NCI-H2081 treated with DMSO at 0.1 percent for 48 hours (cell line): Measurements from ENCODE around the gene WRAP73.

Experiments used
- DNase-seq: peaks from one replicate; lab custom pipeline; 2025; lab: John Stamatoyannopoulos, UW

The WRAP73 gene

DNA sequence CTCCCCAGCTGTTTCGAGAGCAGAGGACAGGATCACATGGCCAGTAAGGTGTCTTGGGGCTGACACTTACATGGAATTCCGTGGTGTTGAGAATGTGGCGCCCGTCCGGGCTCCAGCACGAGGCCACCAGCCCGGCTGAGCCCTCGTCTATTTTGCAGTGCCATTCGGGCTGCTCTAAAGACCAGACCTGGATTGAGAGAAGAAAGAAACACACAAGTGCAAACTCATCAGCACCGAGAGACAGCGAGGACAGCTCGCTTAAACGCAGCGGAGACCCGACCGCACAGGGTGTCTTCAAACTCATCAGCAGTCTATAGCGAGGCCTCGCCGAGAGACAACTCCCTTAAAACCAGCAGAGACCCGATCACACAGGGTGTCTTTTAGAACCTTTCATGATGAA is 3.3 kb downstream of the WRAP73 start:
- no peak for DNase-seq

DNA sequence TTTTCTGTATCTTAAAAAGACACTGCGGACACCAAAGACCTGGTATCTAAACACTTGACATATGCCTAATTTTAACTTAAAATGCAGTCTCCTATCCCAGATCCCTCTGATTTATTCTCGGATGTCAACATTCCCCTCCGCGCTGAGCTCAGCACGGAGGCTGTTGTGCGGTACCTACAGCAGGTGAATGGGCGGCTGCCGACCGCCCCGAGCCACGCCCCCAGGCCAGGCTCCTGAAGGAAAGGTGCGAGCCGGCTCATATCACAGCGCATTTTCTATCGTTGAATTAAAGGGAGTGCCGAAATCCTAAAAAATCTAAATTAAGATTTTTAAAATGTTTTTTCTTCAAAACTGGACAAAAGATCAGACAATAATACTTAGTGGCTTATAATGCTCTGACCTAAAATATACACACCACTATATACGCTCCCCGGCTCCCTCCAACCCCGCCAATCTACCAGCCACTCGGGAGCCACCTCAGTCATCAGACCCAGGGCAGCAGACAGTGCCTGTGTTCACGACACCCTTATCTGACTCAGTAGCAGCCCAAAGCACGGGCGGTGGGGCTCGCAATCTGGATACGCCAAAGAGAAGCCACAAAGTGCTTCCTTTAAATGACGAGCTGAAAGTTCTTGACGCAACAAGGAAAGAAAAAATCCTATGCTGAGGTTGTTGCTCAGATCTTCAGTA is 4.1 kb downstream of the WRAP73 start:
- DNase-seq = no peak

DNA sequence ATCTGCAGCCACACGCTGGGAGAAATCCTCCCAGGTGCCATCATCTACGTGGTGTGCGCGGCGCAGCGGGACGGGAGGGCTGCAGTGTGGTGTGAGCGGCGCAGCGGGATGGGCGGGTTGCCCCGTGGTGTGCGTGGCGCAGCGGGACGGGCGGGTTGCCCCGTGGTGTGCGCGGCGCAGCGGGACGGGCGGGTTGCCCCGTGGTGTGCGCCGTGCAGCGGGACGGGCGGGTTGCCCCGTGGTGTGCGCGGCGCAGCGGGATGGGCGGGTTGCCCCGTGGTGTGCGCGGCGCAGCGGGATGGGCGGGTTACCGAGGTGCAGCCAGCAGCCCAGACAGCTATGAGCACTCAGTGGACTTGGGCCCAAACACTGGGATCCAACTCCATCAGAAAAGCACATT is 4.7 kb downstream of the WRAP73 start:
- DNase-seq = no peak

DNA sequence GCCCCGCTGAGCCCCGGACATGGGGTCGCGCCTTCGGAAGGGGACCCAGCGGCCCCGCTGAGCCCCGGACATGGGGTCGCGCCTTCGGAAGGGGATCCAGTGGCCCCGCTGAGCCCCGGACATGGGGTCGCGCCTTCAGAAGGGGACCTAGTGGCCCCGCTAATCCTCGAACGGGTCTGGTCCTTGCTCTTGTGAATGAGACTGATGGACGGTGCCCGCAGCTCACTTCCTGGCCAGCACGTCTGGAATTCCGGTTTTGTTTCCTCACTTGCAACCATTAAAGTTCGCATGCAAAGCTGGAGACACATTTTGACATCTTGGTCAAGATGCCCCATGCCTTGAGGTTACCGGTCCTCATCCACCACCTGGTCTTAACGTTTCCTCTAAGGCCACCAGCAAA is 5.6 kb downstream of the WRAP73 start:
- no peak for DNase-seq

DNA sequence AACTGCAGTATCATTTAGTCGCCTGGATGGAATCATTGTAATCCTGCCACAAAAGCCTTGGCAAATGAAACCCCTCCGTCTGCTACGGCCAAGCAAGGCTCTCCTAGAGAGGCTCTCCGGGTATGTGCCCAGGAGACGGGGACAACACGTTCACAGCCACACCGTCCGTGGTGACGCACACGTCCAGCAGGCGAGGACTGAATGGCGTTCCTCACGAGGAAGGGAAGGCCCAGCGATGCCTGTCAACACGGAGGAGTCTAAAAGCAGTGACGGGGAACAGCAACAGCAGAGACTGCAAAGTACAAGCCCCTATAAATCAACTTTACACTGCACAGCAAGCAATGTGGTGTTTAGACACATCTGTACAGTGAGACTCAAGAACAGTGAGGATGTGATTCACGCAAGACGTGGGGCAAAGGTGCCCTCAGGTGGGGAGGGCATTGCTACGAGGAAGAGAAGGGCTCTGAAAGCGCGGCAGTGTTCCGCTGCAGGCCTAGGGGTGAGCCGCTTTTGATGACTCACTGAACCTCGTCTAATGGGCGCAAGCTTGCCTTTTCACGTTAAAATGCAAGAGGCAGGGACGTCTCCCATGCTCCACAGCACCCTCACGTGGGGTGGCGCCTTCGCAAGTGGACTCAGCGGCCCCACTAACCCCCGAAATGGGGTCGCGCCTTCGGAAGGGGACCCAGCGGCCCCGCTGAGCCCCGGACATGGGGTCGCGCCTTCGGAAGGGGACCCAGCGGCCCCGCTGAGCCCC is 6.8 kb downstream of the WRAP73 start:
- DNase-seq = no peak

DNA sequence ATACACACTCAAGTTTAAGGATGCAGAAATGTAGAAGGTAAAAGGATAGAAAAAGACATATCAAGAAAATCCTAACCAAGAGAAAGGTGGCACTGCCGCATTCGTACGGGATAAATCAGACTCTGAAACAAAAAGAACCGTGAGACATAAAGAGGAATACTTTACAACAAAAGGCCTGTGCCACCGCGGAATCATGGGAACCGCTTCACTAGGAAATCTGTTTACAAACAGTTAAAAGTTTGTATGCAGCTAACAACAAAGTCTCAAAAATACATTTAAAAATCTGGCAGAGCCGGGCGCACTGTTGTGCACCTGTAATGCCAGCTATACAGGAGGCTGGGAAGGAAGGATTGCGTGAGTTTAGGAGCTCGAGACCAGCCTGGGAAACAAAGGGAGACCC is 8.1 kb downstream of the WRAP73 start:
- no peak for DNase-seq

DNA sequence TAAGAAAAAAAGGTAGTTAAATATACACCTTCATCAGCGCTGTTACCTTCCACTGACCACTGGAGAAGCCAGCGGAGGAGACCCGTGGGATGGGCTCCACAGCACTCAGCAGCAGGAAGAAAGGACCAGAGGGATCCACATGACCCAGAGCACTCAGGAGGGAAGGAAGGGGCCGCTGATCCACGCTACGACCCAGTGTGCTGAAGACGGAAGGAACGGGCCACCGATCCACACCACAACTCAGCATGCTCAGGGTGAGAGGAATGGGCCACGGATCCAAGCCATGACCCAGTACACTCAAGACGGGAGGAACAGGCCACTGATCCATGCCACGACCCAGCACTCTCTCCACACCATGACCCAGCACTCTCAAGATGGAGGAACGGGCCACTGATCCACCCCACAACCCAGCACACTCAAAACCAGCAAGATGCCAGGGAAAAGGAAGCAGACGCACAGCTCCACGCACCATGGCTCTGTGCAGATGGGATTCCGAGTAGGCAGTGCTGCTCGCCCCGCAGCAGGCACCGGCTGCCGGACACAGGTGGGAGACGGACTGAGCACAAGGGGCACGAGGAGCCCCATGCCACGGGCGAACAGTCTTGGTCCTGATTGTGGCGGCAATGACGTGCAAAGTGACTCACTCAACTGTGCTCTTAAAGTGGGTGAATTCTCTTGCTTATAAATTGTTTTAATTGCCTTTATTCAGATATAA is 8.7 kb downstream of the WRAP73 start:
- no peak for DNase-seq

DNA sequence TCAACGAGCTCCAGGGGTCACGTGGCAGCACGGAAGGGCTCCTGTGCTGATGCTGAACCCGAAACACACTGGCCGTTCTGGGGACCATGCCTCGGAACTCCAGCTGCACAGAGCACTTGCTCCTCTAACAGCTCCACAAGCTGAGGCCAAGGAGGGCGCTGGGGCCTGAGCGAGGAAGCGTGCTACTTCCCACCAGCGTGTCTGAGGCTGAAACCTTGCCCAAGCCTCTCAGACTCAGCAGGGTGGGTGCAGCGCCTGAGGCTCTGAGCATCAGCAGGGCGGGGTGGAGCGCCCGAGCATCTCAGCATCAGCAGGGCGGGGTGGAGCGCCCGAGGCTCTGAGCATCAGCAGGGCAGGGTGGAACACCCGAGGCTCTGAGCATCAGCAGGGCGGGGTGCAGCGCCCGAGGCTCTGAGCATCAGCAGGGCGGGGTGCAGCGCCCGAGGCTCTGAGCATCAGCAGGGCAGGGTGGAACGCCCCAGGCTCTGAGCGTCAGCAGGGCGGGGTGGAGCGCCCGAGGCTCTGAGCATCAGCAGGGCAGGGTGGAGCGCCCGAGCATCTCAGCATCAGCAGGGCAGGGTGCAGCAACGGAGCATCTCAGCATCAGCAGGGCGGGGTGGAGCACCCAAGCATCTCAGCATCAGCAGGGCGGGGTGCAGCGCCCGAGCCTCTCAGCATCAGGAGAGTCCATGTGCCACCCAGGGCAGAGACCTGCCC is 9.6 kb downstream of the WRAP73 start:
- DNase-seq = no peak

DNA sequence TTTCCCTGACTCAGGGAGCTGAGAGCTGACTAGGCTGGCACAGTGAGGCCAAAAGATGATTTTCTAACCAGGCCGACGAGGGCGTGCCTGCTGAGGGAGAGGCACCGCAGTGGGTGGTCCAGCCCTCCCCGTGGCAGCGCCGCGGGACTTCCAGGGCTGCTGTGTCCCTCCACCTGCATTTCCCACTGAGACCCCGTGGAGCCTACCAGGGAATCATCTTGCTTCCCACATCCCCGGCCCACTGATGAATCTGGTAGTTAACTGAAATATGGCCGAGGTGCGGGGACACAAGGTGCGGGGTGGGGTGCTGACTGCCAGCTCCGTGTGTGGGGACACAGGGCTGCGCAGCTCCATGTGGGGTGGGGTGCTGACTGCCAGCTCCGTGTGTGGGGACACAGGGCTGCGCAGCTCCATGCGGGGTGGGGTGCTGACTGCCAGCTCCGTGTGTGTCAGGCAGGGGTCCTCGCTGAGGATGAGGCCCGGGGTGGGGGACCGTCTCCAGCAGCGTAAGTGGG is 10.4 kb downstream of the WRAP73 start:
- no peak for DNase-seq

DNA sequence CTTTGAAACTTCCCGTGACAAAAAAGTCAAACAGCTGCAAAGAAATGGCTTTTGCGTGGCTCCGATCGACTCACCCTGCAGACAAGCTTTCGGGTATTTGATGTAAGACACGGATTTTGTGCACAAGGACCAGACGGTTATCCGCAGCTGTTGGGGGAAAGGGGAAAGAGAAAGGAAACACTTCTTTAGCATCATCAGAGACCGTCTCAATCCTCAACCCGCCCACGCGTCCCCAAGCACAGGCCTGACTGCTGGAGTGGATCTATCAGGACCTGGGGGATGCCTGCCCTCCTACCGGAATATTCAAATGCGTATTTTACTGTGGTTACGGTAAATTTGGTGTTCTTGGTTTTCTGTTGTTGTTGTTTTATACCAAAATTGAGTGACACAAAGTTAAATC is 11.2 kb downstream of the WRAP73 start:
- DNase-seq = no peak

DNA sequence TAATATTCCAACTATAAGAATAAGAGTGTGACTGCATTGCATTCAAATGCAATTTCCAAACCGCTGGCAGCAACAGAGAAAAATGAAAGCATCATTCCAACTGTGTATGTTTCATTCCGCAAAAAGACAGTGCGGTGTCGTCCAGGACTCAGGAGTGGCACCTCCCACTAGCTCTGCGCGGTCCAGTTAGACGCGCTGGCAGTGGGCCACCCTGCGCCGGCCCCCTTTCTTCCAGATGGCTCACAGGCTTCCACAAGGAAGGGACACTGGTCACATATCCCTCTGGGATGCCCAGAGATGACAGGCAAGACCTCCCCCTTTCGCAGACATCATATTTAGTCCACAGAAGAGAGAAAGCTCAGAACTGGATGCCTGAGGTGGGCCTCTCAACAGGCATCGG is 11.9 kb downstream of the WRAP73 start:
- no peak for DNase-seq

DNA sequence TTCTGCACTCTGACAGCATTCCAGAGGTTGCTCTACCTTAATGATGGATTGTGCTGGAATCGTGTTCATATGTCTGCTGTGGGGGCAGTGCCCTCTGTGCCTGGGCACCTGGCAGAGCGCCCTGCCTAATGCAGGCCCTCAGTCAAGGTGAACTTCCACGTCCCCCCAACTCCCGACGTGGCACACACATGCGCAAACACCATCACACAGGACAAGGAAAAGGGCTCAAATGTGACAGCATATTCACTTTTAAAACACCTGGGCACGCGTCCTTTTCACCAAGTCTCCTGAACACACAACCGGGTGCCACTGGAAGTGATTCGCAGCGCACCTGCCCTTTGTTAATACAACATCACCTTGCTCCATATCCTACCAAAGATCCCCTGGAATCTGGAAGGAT is 13.4 kb downstream of the WRAP73 start:
- no peak for DNase-seq

DNA sequence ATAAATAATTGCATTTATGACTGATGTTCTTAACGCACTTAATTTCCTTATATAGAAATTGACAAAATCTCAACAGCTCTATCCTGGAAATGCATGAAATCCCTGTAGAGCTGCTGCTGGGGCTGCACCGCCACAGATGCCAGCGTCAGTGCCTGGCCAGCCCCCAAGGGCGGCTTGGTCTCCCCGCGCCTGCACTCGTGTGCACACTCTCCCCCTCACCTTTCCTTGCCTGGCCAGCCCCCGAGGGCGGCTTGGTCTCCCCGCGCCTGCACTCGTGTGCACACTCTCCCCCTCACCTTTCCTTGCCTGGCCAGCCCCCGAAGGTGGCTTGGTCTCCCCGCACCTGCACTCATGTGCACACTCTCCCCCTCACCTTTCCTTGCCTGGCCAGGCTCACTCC is 13.8 kb downstream of the WRAP73 start:
- DNase-seq = no peak

DNA sequence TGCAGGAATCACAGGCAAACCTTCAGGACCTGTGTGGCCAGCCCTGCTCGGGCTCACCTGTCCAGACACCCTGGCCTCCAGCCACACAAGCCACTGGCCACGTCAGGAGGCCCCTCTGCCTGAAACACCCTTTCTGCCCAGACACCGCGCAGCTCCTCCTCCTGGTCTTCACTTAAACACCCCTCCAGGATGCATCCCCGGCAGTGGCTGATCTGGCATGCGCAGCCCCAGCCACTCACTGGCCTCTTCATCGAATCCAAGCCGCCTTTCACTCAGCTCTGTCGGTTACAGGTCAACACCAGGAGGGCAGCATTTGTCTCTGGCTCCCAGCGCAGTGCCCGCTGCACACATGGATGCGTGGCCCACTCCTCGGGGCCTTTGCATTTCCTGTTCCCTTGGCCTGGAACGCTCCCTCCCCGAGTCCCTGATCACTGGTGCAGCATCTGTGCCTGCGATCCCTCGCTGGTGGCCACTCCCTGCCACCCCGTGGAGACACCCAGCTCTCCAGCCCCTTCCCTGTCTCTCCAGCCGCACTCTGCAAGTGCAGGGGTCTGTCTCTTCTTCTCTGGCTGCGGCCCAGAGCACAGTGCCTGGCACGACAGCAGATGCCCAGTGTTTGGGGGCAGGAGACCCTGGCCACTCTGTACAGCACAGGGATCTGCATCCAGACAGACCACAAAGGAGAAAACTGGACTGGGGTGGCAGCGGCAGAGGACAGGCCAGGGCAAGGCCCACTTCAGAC is 15.7 kb downstream of the WRAP73 start:
- DNase-seq = no peak

DNA sequence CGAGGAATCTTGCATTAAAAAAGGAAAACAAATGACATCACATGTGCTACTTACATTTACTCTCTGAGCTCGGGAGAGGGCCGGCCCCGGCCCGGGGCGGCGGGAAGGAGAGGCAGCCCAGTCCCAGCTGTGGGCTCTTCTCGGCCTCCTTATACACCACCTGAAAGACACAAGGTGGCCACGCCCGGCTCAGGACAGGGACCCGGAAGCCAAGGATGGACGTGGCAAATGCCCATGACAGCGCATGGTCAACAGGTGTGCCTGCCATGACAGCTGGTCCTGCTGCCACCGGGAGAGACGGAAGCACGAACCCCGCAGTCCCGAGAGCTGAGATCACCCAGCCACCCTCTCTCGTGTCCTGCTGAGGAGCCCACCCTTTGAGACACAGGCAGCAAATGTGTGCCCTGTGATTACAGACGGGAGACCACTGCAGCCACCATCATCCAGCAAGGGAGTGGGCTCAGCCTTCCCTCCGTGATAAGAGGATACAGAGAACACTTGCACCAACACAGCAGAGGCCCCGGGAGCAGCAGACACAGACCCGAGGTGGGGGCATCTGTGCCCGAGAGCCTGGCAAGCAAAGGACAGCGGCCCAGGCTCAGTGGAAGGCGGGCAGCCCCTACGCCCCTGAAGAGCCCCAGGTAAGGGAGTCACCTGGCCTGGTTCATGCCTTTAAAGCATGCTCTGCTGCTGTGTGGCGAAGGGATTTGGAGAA is 16.4 kb downstream of the WRAP73 start:
- no peak for DNase-seq

DNA sequence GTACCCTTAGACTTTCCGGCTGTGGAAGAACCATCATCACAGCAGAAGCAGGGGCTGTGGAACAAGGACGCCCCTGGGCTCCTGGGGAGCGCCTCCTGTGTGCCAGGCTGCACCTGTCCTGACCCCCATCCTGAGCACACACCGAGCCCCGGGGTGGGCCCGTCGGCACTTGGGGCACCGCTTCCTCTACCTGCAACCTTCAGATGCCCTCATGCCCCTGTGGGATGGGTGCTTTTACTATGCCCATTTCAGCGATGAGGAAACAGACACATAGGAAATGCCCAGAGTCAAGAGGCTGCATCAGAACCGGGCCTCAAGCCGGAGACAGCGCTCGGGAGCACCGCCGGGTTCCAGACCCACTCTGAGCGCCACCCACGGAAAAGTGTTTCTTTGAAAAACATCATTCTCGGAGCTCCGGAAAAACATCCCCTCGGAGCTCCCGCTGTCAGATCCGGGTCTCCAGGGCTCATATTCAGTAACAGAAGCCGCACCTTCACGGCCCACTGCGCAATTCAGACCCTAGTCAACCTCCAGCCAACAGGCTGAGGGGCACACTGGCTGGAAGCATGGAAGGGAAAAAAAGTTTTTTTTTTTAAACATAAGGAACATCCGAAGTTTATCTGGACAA is 17.1 kb downstream of the WRAP73 start:
- DNase-seq = no peak

DNA sequence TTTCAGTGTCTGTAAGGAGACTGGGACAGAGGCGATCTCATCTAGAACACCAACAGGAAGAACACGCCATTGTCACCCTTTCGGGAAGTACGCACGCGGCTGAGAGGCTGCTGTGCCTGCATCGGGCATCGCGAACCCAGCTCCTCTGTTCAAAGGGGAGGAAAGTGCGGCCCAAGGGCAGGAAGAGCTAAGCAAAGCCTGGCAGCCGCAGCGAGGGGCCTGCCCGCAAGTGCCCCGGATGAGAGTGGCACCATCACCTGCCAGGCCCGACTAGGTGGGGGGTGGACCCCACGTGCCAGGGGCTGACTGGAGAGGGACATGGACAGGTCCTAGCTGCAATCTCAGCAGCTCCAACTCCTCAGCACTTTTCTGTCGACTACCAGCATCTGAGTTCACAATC is 17.6 kb downstream of the WRAP73 start:
- DNase-seq = no peak

DNA sequence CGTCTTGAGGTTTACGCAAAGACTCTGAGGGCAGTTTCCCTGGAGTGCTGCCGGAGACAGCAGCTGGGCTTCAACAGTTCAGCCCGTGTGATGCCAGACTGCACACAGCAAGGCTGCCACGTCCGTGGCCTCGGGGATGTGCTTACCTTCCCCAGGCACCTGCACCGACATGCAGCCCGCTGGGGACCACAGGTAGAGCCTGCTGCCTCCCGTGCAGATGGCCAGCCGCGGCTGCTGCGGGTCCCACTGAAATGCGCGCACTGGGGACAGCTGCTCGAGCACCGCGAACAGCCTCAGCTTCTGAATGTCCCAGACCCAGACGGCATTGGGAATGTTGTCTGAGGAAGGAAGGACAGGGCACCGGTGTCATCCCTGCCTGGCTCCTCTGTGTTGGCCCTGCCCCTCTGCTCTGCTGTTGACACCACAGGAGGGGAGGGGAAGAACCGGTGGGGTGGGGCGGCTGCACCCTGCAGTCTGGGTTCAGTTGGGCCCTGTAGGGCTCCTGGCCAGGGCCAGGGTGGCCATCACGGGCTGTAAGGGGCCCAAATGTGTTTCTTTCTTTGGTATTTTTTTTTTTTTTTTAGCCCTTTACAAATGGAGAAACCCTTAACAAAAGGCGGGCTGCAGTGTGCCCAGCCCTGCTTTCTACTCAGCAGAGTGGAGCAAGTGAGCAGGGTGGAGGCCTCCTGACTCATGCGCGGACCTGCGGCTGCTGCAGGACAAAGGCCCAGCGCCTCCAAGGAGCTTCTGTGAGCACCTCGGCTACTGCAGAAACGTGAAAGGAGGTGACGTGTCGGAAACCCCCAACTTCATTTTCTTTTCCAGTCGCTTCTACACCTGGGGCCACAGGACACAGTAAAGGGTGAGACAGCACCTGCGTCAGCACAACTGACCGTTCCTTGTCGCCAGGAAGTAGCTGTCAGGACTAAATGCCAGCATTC is 18.3 kb downstream of the WRAP73 start:
- no peak for DNase-seq

DNA sequence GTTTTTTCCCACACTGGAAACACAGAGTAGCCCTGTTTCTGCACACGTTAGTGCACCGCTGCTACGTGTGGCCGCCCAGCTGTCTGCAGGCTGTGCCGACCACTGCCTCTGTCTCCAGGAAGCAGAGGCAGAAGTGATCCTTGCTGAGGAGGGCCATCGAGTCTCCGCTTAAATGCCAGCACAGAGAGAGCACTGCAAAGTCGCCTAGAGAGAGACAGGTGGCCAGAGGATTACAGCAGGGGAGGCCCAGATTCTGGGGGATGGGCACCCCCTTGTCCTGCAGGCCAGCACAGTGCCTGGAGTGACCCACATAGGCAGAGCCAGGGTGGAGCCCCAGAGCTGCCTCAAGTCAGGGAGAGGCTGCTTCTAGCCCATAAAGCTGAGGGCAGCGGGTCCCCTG is 19.0 kb downstream of the WRAP73 start:
- no peak for DNase-seq
